MM.1S (cell line): ENCODE results near the gene CCDC88B.

ENCODE experiments used
- EZH2 ChIP-seq: fragments of 300-600 bp; sonication (generic); optimal IDR thresholded peaks from 2 replicates; pipeline ENCODE3; 2017; ENCODE audit warnings: low read depth, mild to moderate bottlenecking, antibody characterized with exemption, low read length, mixed read lengths
- EZH2phosphoT487 ChIP-seq: fragments of 300-600 bp; sonication (generic); IDR thresholded peaks from 2 replicates; pipeline ENCODE4 v1.6.1; 2018; ENCODE audit warnings: antibody characterized with exemption, low read length
- TF ChIP-seq, protein P1 (sequence below): fragments of 300-600 bp; sonication (generic); IDR thresholded peaks from 2 replicates; pipeline ENCODE4 v1.5.1; 2016; ENCODE audit warnings: antibody characterized with exemption, low read length, mixed read lengths

- TF ChIP-seq, protein P1, sequence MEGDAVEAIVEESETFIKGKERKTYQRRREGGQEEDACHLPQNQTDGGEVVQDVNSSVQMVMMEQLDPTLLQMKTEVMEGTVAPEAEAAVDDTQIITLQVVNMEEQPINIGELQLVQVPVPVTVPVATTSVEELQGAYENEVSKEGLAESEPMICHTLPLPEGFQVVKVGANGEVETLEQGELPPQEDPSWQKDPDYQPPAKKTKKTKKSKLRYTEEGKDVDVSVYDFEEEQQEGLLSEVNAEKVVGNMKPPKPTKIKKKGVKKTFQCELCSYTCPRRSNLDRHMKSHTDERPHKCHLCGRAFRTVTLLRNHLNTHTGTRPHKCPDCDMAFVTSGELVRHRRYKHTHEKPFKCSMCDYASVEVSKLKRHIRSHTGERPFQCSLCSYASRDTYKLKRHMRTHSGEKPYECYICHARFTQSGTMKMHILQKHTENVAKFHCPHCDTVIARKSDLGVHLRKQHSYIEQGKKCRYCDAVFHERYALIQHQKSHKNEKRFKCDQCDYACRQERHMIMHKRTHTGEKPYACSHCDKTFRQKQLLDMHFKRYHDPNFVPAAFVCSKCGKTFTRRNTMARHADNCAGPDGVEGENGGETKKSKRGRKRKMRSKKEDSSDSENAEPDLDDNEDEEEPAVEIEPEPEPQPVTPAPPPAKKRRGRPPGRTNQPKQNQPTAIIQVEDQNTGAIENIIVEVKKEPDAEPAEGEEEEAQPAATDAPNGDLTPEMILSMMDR = no peak
- TF ChIP-seq EZH2 (no peak), EZH2phosphoT487 (no peak)
These were observed 16.6 kb upstream of the CCDC88B start for GRCh38 chr11:64323373-64323772.
